Neural crest cell (in vitro differentiated cells): ENCODE measurements around the gene NDUFS7. TPM values are rescaled to one million over a fixed set of nuclear protein-coding genes. Genes with fewer than 3 reads are reported as not detected.

Experiments used
- DNase-seq: peaks from one replicate; pipeline ENCODE4 v3.0.0; 2021; ENCODE audit warnings: low read depth, mixed read lengths, low spot score
- H3K27ac Mint-ChIP-seq: one replicate; pipeline ENCODE4 v1.8.0; 2021; ENCODE audit warnings: mild to moderate bottlenecking, mixed read lengths; ENCODE audit not compliant: unreplicated experiment
- H3K27me3 Mint-ChIP-seq: 2 replicates; pipeline ENCODE4 v1.8.0; 2021; ENCODE audit warnings: low read depth, mild to moderate bottlenecking, mixed read lengths
- H3K36me3 Mint-ChIP-seq: 2 replicates; pipeline ENCODE4 v1.8.0; 2021; ENCODE audit warnings: low read depth, mild to moderate bottlenecking, mixed read lengths
- H3K4me1 Mint-ChIP-seq: 2 replicates; pipeline ENCODE4 v1.8.0; 2021; ENCODE audit warnings: mixed read lengths
- H3K4me3 Mint-ChIP-seq: one replicate; pipeline ENCODE4 v1.8.0; 2021; ENCODE audit warnings: mild to moderate bottlenecking, mixed read lengths
- H3K9me3 Mint-ChIP-seq: 2 replicates; pipeline ENCODE4 v1.8.0; 2021; ENCODE audit warnings: mixed read lengths
- CTCF ChIP-seq: fragments of 200-600 bp; sonication (generic); conservative IDR thresholded peaks from 2 replicates; pipeline ENCODE4 v1.5.0; 2021; ENCODE audit warnings: antibody characterized with exemption, mild to moderate bottlenecking
- total RNA-seq: library from RNA; stranded (reverse); gene quantifications from 2 replicates; pipeline ENCODE4 v1.2.1, GENCODE V29; 2021

NDUFS7 gene
- total RNA-seq, 1 donor from 2014 or later: 89.7 TPM

- Mint-ChIP-seq H3K36me3 (no peaks in the 10 kb centered on the region), H3K4me1 (peaks cover 28% of the 10 kb centered on the region), H3K27ac (peak overlapping the region; percentile 87), H3K27me3 (no peaks in the 10 kb centered on the region), H3K9me3 (no peaks in the 10 kb centered on the region), H3K4me3 (peak overlapping the region; percentile 96)
- TF ChIP-seq CTCF: no peak
- DNase-seq: no peak
Observed at GRCh38 chr19:1409204-1410005, 25.7 kb downstream of the NDUFS7 start.

GRCh38 chr19:1410136-1410786, 26.6 kb downstream of the NDUFS7 start:
- peaks cover 34% of the 10 kb centered on the region for H3K4me1 Mint-ChIP-seq
- no peak overlapping the region for H3K27ac Mint-ChIP-seq
- H3K36me3 Mint-ChIP-seq: no peaks in the 10 kb centered on the region
- no peak for TF ChIP-seq CTCF
- no peaks in the 10 kb centered on the region for H3K27me3 Mint-ChIP-seq
- H3K9me3 Mint-ChIP-seq: no peaks in the 10 kb centered on the region
- H3K4me3 Mint-ChIP-seq: peak overlapping the region; percentile 96
- no peak for DNase-seq

- Mint-ChIP-seq H3K4me3 (peak overlapping the region; percentile 96), H3K27me3 (no peaks in the 10 kb centered on the region), H3K27ac (no peak overlapping the region), H3K9me3 (no peaks in the 10 kb centered on the region), H3K36me3 (no peaks in the 10 kb centered on the region), H3K4me1 (peaks cover 39% of the 10 kb centered on the region)
- no peak for DNase-seq
- no peak for TF ChIP-seq CTCF
Observed at GRCh38 chr19:1410789-1411188, 27.1 kb downstream of the NDUFS7 start.

GRCh38 chr19:1411255-1412191, 27.8 kb downstream of the NDUFS7 start:
- peaks cover 42% of the 10 kb centered on the region for H3K4me1 Mint-ChIP-seq

More at GRCh38 chr19:1411255-1412191, 27.8 kb downstream of the NDUFS7 start:
- DNase-seq: no peak
- H3K9me3 Mint-ChIP-seq: no peaks in the 10 kb centered on the region
- H3K27me3 Mint-ChIP-seq: no peaks in the 10 kb centered on the region
- H3K4me3 Mint-ChIP-seq: peak overlapping the region; percentile 96
- H3K36me3 Mint-ChIP-seq: no peaks in the 10 kb centered on the region
- no peak for TF ChIP-seq CTCF
- no peak overlapping the region for H3K27ac Mint-ChIP-seq
